ENCODE data around the gene FAF1. TPM values are rescaled to one million over a fixed set of nuclear protein-coding genes. Genes with fewer than 3 reads are reported as not detected.

FAF1 gene
- 10 to 100 TPM; 16.9 to 45.0 TPM for total RNA-seq
- 10 to 100 TPM in 1 of 2 donors, 1 to 10 TPM in 1; 8.6 to 19.4 TPM for polyA plus RNA-seq

DNA sequence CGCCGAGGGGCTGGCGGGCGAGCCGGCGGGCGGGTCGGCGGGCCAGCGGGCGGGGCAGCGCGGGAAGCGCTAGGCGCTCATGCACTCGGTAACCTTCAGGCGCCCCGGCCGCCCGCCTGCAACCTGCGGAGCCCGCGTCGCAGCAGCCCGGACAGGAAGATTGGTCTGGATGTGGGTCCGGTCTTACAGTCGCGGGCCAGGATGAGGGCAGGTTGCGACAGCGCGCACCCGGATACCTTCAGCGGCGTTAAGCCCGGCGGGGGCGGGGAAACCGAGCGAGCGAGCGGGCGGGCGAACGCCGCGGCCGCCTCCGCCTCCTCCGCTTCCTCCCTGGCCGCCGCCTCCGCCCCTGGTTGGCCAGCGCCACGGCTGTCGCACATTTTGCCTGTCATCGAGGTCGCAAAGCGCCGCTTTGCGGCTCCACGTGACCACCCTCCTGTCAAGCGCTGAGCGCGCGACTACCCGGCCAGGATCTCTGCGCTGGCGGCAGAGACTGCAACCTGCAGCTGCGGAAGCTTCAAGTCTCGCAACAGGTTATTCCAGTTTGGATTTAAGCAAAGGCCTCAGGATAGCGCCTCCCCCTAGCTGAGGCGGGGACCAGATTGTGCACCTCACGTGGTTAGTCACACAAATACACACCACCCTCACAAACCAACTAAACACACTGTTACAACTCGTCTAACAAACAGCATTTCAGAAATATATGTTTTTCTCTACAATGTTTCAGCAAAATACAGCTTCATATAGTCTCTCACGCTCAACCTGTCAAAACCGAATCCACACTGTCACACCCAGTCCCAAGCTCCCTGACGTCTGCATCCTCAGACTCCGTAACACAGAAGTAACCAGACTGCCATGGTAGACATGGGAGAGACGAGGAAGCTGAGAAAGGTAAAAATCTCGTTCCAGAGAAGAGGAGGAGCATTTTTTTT, at the start of gene FAF1:
Gene FAF1, minus strand, starts transcription at position 355 of the 932 bp plus-strand sequence. CDS start 456 bp downstream, outside the sequence.
- H3K36me3 ChIP-seq (ENCODE audit: control insufficient read depth in 4 of 4, insufficient read depth in 3 of 4, low read depth in 1 of 4, low read length in 3 of 4), result no peaks in the 10 kb centered on the region
- peak within 1 kb of the TSS; percentile 81 to 87 for H3K27ac ChIP-seq (ENCODE audit: low read depth in 1 of 2, low read length in 2 of 2)
- no peaks in the 10 kb centered on the region for H3K27me3 ChIP-seq (ENCODE audit: control insufficient read depth in 4 of 4, insufficient read depth in 4 of 4, low read length in 3 of 4)
- H3K4me3 ChIP-seq (ENCODE audit: low read depth in 1 of 3, low read length in 3 of 3), result peak within 1 kb of the TSS; percentile 94 to 99 (median 97)
- under 1% methylated on average over 80 of the region's 80 CpGs for WGBS
- peaks cover 6 to 13% (median 9%) of the 10 kb centered on the region in 4 donors for H3K4me1 ChIP-seq (ENCODE audit: control insufficient read depth in 4 of 4, insufficient read depth in 4 of 4, low read length in 3 of 4)
- no peaks in the 10 kb centered on the region for H3K9me3 ChIP-seq (ENCODE audit: control insufficient read depth in 4 of 4, low read length in 3 of 4)
- peak; percentile 74 for TF ChIP-seq SP1 (IDR thresholded peaks at IDR 0.05)
- peak; percentile 23 for TF ChIP-seq FOXA2 (IDR thresholded peaks at IDR 0.05)
- TF ChIP-seq HNF4G (IDR thresholded peaks at IDR 0.05), result no peak
- TF ChIP-seq, protein P1, sequence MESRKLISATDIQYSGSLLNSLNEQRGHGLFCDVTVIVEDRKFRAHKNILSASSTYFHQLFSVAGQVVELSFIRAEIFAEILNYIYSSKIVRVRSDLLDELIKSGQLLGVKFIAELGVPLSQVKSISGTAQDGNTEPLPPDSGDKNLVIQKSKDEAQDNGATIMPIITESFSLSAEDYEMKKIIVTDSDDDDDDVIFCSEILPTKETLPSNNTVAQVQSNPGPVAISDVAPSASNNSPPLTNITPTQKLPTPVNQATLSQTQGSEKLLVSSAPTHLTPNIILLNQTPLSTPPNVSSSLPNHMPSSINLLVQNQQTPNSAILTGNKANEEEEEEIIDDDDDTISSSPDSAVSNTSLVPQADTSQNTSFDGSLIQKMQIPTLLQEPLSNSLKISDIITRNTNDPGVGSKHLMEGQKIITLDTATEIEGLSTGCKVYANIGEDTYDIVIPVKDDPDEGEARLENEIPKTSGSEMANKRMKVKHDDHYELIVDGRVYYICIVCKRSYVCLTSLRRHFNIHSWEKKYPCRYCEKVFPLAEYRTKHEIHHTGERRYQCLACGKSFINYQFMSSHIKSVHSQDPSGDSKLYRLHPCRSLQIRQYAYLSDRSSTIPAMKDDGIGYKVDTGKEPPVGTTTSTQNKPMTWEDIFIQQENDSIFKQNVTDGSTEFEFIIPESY (IDR thresholded peaks at IDR 0.05), result peak; percentile 72
- no peak for TF ChIP-seq NR2F2 (IDR thresholded peaks at IDR 0.05)
- peak; percentile 47 to 76 for TF ChIP-seq RXRA (IDR thresholded peaks at IDR 0.05)
- TF ChIP-seq HNF4A (conservative IDR thresholded peaks at IDR 0.05), result peak in 1 of 2 donors; percentile 26
- TF ChIP-seq YY1 (IDR thresholded peaks at IDR 0.05), result peak; percentile 71
- TF ChIP-seq, protein P2, sequence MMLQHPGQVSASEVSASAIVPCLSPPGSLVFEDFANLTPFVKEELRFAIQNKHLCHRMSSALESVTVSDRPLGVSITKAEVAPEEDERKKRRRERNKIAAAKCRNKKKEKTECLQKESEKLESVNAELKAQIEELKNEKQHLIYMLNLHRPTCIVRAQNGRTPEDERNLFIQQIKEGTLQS (IDR thresholded peaks at IDR 0.05), result no peak
- TF ChIP-seq TAF1 (conservative IDR thresholded peaks at IDR 0.05), result peak; percentile 67
- TF ChIP-seq, protein P3, sequence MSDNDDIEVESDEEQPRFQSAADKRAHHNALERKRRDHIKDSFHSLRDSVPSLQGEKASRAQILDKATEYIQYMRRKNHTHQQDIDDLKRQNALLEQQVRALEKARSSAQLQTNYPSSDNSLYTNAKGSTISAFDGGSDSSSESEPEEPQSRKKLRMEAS (IDR thresholded peaks at IDR 0.05), result peak; percentile 81
- no peak for TF ChIP-seq JUND (IDR thresholded peaks at IDR 0.05)
- peak; percentile 21 to 47 for TF ChIP-seq RAD21 (IDR thresholded peaks at IDR 0.05)
- TF ChIP-seq, protein P4, sequence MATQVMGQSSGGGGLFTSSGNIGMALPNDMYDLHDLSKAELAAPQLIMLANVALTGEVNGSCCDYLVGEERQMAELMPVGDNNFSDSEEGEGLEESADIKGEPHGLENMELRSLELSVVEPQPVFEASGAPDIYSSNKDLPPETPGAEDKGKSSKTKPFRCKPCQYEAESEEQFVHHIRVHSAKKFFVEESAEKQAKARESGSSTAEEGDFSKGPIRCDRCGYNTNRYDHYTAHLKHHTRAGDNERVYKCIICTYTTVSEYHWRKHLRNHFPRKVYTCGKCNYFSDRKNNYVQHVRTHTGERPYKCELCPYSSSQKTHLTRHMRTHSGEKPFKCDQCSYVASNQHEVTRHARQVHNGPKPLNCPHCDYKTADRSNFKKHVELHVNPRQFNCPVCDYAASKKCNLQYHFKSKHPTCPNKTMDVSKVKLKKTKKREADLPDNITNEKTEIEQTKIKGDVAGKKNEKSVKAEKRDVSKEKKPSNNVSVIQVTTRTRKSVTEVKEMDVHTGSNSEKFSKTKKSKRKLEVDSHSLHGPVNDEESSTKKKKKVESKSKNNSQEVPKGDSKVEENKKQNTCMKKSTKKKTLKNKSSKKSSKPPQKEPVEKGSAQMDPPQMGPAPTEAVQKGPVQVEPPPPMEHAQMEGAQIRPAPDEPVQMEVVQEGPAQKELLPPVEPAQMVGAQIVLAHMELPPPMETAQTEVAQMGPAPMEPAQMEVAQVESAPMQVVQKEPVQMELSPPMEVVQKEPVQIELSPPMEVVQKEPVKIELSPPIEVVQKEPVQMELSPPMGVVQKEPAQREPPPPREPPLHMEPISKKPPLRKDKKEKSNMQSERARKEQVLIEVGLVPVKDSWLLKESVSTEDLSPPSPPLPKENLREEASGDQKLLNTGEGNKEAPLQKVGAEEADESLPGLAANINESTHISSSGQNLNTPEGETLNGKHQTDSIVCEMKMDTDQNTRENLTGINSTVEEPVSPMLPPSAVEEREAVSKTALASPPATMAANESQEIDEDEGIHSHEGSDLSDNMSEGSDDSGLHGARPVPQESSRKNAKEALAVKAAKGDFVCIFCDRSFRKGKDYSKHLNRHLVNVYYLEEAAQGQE (IDR thresholded peaks at IDR 0.05), result no peak
- TF ChIP-seq, protein P5, sequence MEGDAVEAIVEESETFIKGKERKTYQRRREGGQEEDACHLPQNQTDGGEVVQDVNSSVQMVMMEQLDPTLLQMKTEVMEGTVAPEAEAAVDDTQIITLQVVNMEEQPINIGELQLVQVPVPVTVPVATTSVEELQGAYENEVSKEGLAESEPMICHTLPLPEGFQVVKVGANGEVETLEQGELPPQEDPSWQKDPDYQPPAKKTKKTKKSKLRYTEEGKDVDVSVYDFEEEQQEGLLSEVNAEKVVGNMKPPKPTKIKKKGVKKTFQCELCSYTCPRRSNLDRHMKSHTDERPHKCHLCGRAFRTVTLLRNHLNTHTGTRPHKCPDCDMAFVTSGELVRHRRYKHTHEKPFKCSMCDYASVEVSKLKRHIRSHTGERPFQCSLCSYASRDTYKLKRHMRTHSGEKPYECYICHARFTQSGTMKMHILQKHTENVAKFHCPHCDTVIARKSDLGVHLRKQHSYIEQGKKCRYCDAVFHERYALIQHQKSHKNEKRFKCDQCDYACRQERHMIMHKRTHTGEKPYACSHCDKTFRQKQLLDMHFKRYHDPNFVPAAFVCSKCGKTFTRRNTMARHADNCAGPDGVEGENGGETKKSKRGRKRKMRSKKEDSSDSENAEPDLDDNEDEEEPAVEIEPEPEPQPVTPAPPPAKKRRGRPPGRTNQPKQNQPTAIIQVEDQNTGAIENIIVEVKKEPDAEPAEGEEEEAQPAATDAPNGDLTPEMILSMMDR (IDR thresholded peaks at IDR 0.05; ENCODE audit: low read depth, low read length, missing input control), result peak; percentile 20
- peak; percentile 67 for TF ChIP-seq FOXA1 (IDR thresholded peaks at IDR 0.05)
- peak in 1 of 2 donors; percentile 81 for TF ChIP-seq GABPA (IDR thresholded peaks at IDR 0.05 in 1 of 2, conservative IDR thresholded peaks at IDR 0.05 in 1 of 2)
- peak; percentile 42 to 93 for TF ChIP-seq EGR1 (IDR thresholded peaks at IDR 0.05; ENCODE audit: low read depth in 2 of 2)
- DNase-seq (ENCODE audit: low spot score), result peak; percentile 97
- peak within 1 kb of the TSS; percentile 77 to 89 for H3K9ac ChIP-seq (ENCODE audit: low read depth in 1 of 2, low read length in 2 of 2)

Data from liver (tissue), 9 donors.